Daoy (cell line): Measurements from ENCODE around the gene HS3ST4. TPM values are rescaled to one million over a fixed set of nuclear protein-coding genes. Genes with fewer than 3 reads are reported as not detected.
"Not testable (repeated sequence)": the region's sequence is repeated elsewhere in the genome, so short reads cannot be mapped to it uniquely, and the experiment has no call there.

Experiments used
- DNase-seq: peaks from one replicate; pipeline ENCODE4 v3.0.0-alpha.2; 2015; ENCODE audit warnings: low read depth
- total RNA-seq: library from RNA; depleted of rRNA; stranded (reverse); fragments of >200 nt; shearing (Covaris generic); gene quantifications from 2 replicates; pipeline ENCODE4 v1.2.3, GENCODE V29; 2014

The HS3ST4 gene
- total RNA-seq, 1 experiment from 2014 or later: not detected

GRCh38 chr16:25988882-25989281 lies 297.1 kb downstream of the HS3ST4 start:
- no peak for DNase-seq

GRCh38 chr16:25996052-25996451 lies 304.3 kb downstream of the HS3ST4 start:
- DNase-seq: no peak

GRCh38 chr16:26005336-26005735 lies 313.6 kb downstream of the HS3ST4 start:
- DNase-seq: no peak

- DNase-seq: no peak
Measured at GRCh38 chr16:26012376-26012775, 320.6 kb downstream of the HS3ST4 start.

GRCh38 chr16:26015776-26016175 lies 324.0 kb downstream of the HS3ST4 start:
- DNase-seq: no peak

GRCh38 chr16:26016989-26017388 lies 325.2 kb downstream of the HS3ST4 start:
- no peak for DNase-seq

GRCh38 chr16:26019381-26020242 lies 327.9 kb downstream of the HS3ST4 start:
- DNase-seq: no peak

- DNase-seq: no peak
Measured at GRCh38 chr16:26026709-26027450, 335.1 kb downstream of the HS3ST4 start.

- DNase-seq: no peak
Measured at GRCh38 chr16:26031286-26031685, 339.5 kb downstream of the HS3ST4 start.

- not testable (repeated sequence) for DNase-seq
Measured at GRCh38 chr16:26032661-26033060, 340.9 kb downstream of the HS3ST4 start.

GRCh38 chr16:26041952-26042668 lies 350.4 kb downstream of the HS3ST4 start:
- DNase-seq: no peak

GRCh38 chr16:26050472-26050871 lies 358.7 kb downstream of the HS3ST4 start:
- no peak for DNase-seq

- no peak for DNase-seq
Measured at GRCh38 chr16:26051063-26051462, 359.3 kb downstream of the HS3ST4 start.

- no peak for DNase-seq
Measured at GRCh38 chr16:26053889-26054288, 362.1 kb downstream of the HS3ST4 start.

- no peak for DNase-seq
Measured at GRCh38 chr16:26058326-26058725, 366.6 kb downstream of the HS3ST4 start.

GRCh38 chr16:26070302-26071100 lies 378.7 kb downstream of the HS3ST4 start:
- no peak for DNase-seq

- DNase-seq: no peak
Measured at GRCh38 chr16:26071101-26071866, 379.5 kb downstream of the HS3ST4 start.

GRCh38 chr16:26078716-26079355 lies 387.1 kb downstream of the HS3ST4 start:
- no peak for DNase-seq

GRCh38 chr16:26087091-26087490 lies 395.3 kb downstream of the HS3ST4 start:
- DNase-seq: no peak

- DNase-seq: no peak
Measured at GRCh38 chr16:26091511-26091910, 399.8 kb downstream of the HS3ST4 start.
